OCI-LY1 (cell line): ENCODE data around the gene ZC2HC1B.

Source experiments
- H2AFZ ChIP-seq: fragments of 200-600 bp; sonication (generic), shearing (Covaris generic); 2 replicates; pipeline ENCODE4 v1.6.0; 2014; ENCODE audit warnings: antibody characterized with exemption, mild to moderate bottlenecking, low read length
- H3F3A ChIP-seq: fragments of 200-600 bp; sonication (generic), shearing (Covaris generic); 2 replicates; pipeline ENCODE4 v1.6.0; 2014; ENCODE audit warnings: mild to moderate bottlenecking, antibody characterized with exemption, low read length, moderate library complexity; ENCODE audit not compliant: insufficient read depth
- H3K27ac ChIP-seq: fragments of 200-600 bp; sonication (generic); 2 replicates; pipeline ENCODE4 v1.5.1; 2014; ENCODE audit warnings: low read length, mixed run types, mild to moderate bottlenecking, low read depth; ENCODE audit not compliant: poor library complexity, severe bottlenecking
- H3K27me3 ChIP-seq: fragments of 200-600 bp; sonication (generic); 2 replicates; pipeline ENCODE4 v1.6.0; 2014; ENCODE audit warnings: antibody characterized with exemption, mild to moderate bottlenecking, low read length, moderate library complexity; ENCODE audit not compliant: insufficient read depth
- H3K36me3 ChIP-seq: fragments of 200-600 bp; sonication (generic); 2 replicates; pipeline ENCODE4 v1.6.1; 2014; ENCODE audit warnings: mild to moderate bottlenecking, antibody characterized with exemption, low read length, moderate library complexity, mixed read lengths; ENCODE audit not compliant: insufficient read depth
- H3K4me1 ChIP-seq: fragments of 200-600 bp; sonication (generic); 2 replicates; pipeline ENCODE4 v1.5.1; 2014; ENCODE audit warnings: mild to moderate bottlenecking, low read length, moderate library complexity; ENCODE audit not compliant: insufficient read depth, severe bottlenecking
- H3K4me2 ChIP-seq: fragments of 200-600 bp; sonication (generic), shearing (Covaris generic); 2 replicates; pipeline ENCODE4 v1.6.1; 2014; ENCODE audit warnings: low read length
- H3K4me3 ChIP-seq: fragments of 200-600 bp; sonication (generic); 2 replicates; pipeline ENCODE4 v1.5.1; 2014; ENCODE audit warnings: low read length, low read depth, mild to moderate bottlenecking, mixed read lengths; ENCODE audit not compliant: poor library complexity, severe bottlenecking
- H3K79me2 ChIP-seq: fragments of 200-600 bp; shearing (Covaris generic); 2 replicates; pipeline ENCODE4 v1.6.1; 2016; ENCODE audit warnings: mixed run types, low read length, mixed read lengths; ENCODE audit not compliant: insufficient read depth
- H3K9ac ChIP-seq: fragments of 200-600 bp; sonication (generic), shearing (Covaris generic); 2 replicates; pipeline ENCODE4 v1.6.1; 2014; ENCODE audit warnings: mild to moderate bottlenecking, low read length, mixed read lengths
- H3K9me2 ChIP-seq: fragments of 200-600 bp; sonication (generic), shearing (Covaris generic); 2 replicates; pipeline ENCODE4 v1.6.1; 2014; ENCODE audit warnings: low read depth, mild to moderate bottlenecking, low read length, mixed read lengths
- H3K9me3 ChIP-seq: fragments of 200-600 bp; shearing (Covaris generic); 2 replicates; pipeline ENCODE4 v1.6.1; 2014; ENCODE audit warnings: low read length, mixed read lengths
- H4K20me1 ChIP-seq: fragments of 200-600 bp; sonication (generic), shearing (Covaris generic); 2 replicates; pipeline ENCODE4 v1.6.0; 2016; ENCODE audit warnings: mild to moderate bottlenecking, low read length; ENCODE audit not compliant: insufficient read depth
- EZH2 ChIP-seq: fragments of 200-600 bp; sonication (generic), shearing (Covaris generic); IDR thresholded peaks from 2 replicates; pipeline ENCODE4 v1.8.0; 2017; ENCODE audit warnings: borderline replicate concordance, mixed run types, mild to moderate bottlenecking, antibody characterized with exemption, low read length, moderate library complexity, mixed read lengths
- TF ChIP-seq, protein P1 (sequence below): fragments of 200-600 bp; sonication (generic), shearing (Covaris generic); IDR thresholded peaks from 2 replicates; pipeline ENCODE4 v1.5.1; 2017; ENCODE audit warnings: mild to moderate bottlenecking, antibody characterized with exemption, low read length, moderate library complexity, mixed read lengths

The ZC2HC1B gene

DNA sequence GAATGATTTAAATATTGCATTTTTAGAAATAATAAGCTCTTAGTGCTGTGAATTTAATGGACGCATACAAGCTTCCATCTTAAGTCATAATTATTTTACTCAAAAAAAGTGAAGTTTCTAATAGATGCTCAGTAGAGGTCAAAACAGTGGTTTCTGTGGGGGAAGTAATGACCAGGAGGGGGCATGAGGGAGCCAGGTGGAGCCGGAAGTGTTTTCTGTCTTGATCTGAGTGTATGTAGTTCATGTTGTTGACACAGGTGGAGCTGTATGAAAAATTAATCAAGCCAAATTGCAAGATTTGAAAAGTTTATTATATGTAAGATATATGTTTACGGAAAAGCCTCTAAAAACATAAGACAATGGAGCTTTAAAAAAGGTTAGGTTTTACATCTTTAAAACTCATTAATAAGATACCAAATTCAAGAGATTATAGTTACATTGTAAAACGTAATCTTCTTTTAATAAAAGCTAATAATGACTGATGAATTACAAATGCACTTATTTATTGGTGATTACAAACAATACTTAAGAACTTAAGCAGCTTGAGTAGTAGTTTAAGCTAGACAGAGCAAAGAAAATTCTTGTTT, 75.8 kb downstream of the ZC2HC1B start:
- Histone ChIP-seq H3K79me2 (no peaks in the 10 kb centered on the region), H2AFZ (no peak overlapping the region), H4K20me1 (no peaks in the 10 kb centered on the region), H3K27ac (no peak overlapping the region), H3K4me3 (no peak overlapping the region), H3K36me3 (no peaks in the 10 kb centered on the region), H3K9me3 (no peaks in the 10 kb centered on the region), H3K9me2 (no peaks in the 10 kb centered on the region), H3K9ac (no peak overlapping the region), H3F3A (no peaks in the 10 kb centered on the region), H3K4me2 (no peak overlapping the region), H3K4me1 (peaks cover 10% of the 10 kb centered on the region), H3K27me3 (no peaks in the 10 kb centered on the region)
- TF ChIP-seq EZH2, result no peak
- TF ChIP-seq, protein P1, sequence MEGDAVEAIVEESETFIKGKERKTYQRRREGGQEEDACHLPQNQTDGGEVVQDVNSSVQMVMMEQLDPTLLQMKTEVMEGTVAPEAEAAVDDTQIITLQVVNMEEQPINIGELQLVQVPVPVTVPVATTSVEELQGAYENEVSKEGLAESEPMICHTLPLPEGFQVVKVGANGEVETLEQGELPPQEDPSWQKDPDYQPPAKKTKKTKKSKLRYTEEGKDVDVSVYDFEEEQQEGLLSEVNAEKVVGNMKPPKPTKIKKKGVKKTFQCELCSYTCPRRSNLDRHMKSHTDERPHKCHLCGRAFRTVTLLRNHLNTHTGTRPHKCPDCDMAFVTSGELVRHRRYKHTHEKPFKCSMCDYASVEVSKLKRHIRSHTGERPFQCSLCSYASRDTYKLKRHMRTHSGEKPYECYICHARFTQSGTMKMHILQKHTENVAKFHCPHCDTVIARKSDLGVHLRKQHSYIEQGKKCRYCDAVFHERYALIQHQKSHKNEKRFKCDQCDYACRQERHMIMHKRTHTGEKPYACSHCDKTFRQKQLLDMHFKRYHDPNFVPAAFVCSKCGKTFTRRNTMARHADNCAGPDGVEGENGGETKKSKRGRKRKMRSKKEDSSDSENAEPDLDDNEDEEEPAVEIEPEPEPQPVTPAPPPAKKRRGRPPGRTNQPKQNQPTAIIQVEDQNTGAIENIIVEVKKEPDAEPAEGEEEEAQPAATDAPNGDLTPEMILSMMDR, result peak; percentile 93

DNA sequence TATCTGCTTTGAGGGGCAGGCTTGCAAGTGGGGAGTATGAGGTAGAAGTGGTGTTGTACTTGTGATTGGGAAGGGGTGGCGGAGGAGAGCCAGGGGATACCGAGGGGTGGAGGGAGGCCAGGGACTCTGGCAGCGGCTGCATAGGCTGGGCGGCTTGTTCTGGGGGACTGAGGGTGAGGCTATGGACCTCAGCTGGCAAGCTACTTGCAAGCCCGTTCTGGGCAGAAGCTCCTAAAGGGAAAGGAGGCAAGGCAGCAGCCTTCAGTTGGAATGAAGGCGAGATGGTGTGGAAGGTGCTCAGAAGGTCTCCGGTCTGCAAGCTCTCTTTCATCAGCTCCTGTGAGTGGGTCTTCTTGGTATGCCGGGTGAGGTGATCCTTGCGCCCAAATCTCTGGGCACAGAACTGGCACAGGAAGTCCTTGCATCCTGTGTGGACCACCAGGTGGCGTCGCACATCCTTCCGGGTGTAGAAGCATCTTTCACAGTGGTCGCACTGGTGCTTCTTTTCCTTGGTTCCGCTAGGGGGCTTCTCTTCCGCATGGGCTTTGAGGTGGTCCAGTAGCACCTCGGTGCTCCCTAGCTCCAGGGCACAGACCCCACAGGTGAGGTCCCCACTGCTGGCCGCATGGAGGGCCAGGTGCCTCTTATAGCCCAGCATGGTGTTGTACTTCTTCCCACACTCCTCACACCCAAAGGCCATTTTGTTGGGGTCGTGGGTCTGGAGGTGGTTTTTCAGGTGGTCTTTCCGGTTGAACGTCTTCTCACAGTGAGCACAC, 77.8 kb downstream of the ZC2HC1B start:
- Histone ChIP-seq H3K9ac (no peak overlapping the region), H3K9me3 (no peaks in the 10 kb centered on the region), H3K36me3 (no peaks in the 10 kb centered on the region), H3K4me3 (peak overlapping the region; percentile 45), H3K79me2 (no peaks in the 10 kb centered on the region), H2AFZ (peak overlapping the region; percentile 66), H3K4me1 (peaks cover 10% of the 10 kb centered on the region), H3K4me2 (peak overlapping the region; percentile 39), H3K9me2 (no peaks in the 10 kb centered on the region), H3K27ac (no peak overlapping the region), H3K27me3 (no peaks in the 10 kb centered on the region), H4K20me1 (no peaks in the 10 kb centered on the region), H3F3A (no peaks in the 10 kb centered on the region)
- TF ChIP-seq, protein P1, result peak; percentile 98
- TF ChIP-seq EZH2, result no peak

DNA sequence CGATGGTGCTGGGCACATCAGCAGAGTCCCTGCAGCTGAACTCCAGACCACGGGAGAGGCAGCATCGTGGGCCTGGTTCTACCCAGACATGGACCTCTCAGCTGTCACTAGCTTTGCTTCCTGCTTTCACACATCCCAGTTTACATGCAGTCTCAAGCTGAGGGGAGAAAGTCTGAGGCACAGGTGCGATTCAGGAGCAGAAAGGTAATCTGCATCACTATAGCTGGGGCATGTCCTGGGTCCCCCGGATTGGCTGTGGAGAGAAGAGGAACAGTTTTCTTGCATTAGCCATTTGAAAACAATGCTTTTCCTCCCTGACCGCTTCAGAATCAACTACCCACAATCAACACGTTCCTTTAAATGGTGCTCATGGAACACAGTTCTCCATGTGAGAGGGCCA, 83.9 kb downstream of the ZC2HC1B start:
- H2AFZ ChIP-seq, result no peak overlapping the region
- no peaks in the 10 kb centered on the region for H3K36me3 ChIP-seq
- no peak overlapping the region for H3K9ac ChIP-seq
- no peak overlapping the region for H3K4me2 ChIP-seq
- H3K27ac ChIP-seq, result no peak overlapping the region
- H3K4me3 ChIP-seq, result no peak overlapping the region
- H3F3A ChIP-seq, result no peaks in the 10 kb centered on the region
- no peaks in the 10 kb centered on the region for H4K20me1 ChIP-seq
- no peaks in the 10 kb centered on the region; the same call in 1 of the 2 replicates for H3K27me3 ChIP-seq
- no peak for TF ChIP-seq EZH2
- TF ChIP-seq, protein P1, result no peak
- H3K9me3 ChIP-seq, result no peaks in the 10 kb centered on the region
- no peaks in the 10 kb centered on the region for H3K79me2 ChIP-seq
- H3K9me2 ChIP-seq, result no peaks in the 10 kb centered on the region
- H3K4me1 ChIP-seq, result no peaks in the 10 kb centered on the region
